Cerebellar nuclear complex (tissue), 1 donor: Measurements from ENCODE around the gene RGS19.

Source experiments
- DNase-seq, 2 experiments: peaks; one replicate each; lab custom pipeline; 2025; lab: John Stamatoyannopoulos, UW

Gene RGS19

DNA sequence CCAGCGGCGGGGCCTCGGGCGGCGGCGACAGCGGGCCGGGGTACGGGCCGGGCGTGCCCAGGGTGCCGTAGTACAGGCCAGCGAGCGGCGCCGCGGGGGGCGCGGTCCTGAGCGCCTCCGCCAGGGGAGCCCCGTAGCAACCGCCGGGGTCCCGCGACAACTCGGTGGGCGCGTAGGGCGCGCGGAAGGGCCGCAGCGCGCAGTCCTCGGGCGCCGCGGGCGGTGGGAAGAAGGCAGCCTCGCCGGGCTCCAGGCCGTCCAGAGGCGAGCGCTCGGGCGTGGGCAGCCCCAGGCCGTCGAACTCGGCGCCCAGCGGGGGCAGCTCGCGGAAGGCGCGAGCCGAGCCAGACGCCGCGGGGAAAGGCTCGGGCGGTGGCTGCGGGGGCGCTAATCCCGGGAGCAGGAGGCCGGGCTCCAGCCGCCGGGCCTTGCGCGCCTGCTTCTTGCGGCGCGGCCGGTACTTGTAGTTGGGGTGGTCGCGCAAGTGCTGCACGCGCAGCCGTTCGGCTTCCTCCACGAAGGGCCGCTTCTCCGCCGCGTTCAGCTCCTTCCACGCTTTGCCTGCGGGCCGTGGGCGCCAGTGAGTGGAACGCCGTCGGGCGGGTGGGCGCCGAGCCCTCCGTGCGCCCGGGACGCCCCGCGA, 30.8 kb downstream of the RGS19 start:
- DNase-seq: no peak

DNA sequence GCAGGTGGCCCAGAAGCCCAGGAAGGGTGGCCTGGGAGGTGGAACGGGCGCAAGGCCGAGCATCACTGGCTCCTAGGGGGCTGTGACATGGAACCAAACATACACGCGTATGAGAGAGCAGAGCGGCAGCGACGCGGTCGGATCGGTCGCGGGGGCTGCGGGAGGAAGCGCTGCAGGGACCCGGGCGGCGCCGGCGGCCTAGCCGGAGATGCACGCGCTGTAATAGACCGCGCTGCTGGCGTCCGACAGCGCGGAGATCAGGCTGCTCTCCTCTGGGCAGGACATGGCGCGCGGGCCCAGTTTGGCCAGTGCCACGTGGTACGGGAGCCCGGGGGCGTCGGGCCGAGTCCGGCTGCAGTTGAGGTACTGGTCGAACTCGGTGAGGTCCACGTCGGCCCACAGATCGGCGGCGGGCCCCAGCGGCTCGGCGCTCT, 31.3 kb downstream of the RGS19 start:
- no peak for DNase-seq

DNA sequence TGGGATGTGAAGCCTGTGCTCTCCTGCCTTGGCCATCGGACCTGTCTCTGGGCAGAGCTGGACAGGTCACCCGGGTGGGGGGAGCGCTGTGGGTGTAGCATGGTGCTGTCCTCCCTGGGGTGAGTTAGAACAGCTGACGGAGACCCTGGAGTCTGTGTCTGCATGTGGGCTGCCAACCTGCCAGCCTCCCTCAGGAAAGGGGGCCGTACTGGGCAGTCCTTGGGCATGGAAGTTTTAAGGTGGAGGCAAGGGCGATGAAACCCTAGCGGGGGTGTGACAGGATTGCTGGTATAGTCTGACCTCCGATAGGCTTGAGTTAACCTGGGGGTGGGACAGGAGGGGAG, 32.3 kb downstream of the RGS19 start:
- no peak for DNase-seq

DNA sequence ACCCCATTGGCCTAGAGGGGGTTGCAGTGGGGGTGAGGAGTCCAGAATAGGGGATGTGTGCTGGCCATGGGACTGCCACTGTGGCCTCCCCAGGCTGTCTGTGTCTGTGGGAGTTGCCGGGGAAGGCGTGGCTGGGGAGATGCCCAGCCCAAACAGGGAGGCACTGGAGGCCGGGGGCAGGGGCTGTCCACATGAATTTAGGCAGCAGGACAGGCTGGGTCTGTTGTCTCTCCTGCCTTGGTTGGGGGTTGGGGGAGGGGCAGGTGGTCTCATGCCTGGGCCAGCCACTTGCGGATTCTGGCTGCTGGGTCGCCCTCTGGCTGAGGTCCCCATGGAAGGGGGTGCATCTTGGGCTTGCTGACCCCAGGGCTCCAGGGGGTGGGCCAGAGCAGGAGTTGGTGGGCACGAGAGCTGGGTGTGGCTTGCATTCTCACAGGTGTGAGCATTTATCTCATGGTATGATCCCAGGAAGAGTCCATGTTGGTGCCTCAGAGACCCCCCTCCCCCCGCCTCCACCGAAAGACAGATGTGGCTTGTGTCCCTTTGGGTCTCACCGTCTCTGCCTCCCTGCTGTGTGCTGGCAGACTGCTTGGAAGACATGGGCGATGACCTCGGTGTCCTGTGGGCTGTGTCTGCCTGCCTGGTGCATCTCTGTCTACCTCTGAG, 33.8 kb downstream of the RGS19 start:
- no peak for DNase-seq

DNA sequence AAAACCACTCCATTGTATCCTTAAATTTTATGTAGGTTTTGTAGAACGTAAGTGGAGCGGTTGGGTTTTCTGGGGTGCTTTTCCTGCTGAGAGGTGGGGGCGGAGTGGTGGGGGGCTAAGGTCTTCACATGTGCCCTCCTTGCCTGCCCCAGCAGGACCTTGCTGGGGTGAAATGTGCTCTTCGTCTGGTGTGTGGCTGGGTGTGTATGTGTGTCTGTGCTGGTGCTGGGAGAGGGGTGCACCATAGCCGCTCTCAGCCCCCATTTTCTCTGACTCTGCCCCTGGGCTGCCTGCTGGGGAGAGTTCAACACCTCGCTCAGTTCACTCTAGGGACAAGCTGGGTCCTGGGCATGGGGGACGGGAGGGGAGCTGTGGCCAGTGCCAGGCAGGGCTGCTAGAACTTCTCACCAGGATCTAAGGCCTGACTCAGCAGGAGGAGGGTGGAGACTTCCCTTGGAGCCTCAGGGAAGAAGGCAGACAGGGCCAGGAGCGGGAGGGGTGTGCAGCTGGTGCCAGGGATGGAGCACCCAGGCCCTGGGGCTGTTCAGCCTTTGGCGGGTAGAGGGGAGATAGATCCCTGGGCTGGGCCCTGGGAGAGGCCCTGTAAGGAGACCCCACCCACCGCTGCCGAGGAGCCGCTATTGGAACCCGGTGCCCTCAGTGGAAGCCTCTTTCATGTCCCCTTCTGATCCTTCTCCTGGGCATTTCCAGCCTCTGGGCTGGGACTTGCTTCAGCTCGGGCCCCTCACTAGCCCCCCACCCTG, 34.7 kb downstream of the RGS19 start:
- DNase-seq: no peak

DNA sequence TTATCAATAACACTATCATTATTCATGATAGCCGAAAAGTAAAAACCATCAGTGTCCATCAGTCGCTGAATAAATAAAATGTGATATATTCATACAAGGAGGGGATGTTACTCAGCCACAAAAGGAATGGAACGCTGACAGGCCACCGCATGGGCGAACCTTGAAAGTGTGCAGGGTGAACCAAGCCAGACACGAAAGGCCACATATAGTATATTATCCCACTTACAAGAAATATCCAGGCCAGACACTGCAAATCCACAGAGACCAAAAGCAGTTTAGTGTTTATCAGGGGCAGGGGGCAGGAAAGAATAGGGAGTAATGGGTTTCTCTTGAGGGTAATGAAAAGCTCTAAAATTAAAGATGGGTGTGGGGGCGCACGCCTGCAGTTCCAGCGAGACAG, 35.5 kb downstream of the RGS19 start:
- DNase-seq: no peak

DNA sequence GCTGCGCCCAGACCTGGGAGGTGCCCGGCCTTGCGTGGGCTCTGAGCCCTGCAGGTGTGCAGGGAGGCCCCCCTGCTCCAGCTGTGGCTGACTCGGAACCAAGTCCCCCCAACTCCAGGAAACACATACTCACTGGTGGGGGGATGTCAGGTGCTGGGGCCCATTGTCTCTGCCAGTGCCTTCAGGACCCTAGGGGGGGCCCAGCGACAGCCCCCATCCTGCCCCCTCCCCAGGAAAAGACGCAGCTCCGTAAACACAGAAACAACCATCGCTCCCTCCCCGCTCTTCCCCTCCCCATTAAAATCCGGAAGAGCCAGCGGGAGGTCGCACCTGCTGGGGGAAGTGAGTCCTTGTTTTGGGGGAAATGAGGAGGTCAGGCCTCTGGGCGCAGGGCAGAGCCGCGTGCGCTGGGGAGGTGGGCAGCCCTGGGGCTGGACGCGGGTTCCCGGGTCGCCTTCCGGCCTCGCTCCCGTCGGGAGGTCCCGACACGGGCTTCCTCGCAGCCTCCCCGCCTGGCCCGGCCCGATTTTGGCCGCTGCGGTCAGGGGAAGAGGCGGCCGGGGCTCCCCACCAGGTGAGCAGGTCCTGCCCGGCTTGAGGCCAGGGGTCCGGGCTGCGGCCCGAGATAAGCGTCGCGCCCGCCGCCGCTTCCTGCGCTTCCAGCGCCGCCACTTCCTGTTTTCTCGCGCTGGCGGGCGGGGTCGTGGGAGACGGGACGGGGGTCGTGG, 37.1 kb downstream of the RGS19 start:
- DNase-seq: no peak

DNA sequence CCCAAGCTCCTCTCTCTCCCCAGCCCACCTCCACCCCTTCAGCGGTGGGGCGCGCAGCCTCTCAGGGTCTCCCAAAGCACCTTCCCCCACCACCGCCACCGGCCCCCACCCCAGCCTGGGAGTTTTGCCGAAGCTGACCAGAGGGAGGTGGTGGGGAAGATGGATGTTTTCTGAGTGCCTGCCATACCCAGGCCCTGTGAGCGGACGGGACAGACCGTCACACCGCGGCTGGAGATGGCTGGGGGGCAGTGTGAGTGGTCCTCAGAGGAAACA, 37.6 kb downstream of the RGS19 start:
- DNase-seq: no peak

DNA sequence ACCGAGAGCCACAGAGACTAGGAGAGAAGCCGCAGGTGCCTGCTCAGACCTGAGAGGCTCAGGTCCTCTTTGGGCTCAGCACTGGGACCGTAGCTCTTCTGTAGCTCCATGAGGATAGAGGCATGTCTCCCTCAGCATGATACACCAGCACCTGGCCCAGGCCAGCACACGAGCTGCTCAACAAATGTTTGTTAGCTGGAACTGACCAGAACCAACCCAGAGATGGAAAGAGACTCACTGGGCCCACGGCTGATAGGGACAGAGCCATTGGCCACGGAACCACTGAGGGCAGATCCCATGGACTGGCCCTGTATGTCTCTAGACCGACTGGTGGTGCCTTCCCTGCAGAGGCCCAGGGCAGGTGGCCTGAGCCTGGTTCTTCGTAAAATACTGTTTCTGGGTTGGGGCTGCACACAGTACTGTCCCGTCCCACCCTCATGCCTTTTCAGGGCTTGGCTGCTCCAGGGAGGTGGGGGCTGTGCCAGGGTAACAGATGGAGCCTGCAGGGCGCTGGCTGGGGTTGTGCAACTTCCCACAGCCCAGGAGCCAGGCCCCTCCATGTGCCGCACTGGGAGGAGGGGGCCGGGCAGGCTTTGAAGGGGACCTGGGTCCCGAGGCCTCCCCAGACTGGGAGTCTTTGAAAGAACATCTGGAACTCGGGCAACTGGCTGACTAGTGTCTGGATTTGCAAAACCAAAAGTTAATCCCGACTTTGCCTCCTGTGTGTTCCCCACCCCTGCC, 38.1 kb downstream of the RGS19 start:
- DNase-seq: peak in 1 of 2 experiments; percentile 70

DNA sequence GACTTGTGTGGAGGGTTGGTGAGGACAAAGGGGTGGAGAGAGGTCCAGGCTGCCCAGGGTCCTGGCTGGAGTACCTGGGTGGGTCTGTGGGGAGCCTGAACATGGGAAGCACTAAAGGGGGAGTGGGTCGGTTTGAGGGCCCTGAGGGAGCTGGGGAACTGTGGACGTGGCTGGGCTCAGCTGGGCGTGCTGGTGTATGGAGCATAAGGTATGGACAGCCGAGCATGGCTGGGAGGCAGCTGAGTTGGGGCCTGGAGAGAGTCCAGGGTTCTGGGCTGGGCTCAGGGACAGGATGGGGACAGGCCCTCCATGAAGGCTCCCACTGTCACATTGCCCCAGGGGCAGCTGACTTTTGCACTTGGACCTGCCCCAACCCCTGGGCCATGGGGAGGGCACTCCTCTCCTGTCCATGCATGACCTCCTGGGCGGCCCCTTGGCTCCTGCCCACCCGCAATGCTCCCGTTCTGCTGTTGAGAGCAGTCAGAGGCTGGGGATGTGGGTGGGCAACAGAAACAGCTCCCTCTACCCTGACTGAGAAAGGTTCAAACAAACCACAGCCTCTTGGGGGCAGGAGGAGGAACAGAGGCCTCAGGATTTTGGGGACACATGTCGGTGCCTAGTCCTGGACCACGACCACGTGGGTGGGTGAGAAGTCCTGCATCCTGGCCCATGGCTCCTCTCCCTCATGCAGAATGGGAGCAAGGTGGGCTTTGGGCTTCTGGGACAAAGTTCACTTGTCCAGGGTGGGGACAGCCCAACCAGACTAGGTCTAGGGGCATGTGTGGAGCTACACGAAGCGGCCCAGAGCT, 38.9 kb downstream of the RGS19 start:
- no peak for DNase-seq

DNA sequence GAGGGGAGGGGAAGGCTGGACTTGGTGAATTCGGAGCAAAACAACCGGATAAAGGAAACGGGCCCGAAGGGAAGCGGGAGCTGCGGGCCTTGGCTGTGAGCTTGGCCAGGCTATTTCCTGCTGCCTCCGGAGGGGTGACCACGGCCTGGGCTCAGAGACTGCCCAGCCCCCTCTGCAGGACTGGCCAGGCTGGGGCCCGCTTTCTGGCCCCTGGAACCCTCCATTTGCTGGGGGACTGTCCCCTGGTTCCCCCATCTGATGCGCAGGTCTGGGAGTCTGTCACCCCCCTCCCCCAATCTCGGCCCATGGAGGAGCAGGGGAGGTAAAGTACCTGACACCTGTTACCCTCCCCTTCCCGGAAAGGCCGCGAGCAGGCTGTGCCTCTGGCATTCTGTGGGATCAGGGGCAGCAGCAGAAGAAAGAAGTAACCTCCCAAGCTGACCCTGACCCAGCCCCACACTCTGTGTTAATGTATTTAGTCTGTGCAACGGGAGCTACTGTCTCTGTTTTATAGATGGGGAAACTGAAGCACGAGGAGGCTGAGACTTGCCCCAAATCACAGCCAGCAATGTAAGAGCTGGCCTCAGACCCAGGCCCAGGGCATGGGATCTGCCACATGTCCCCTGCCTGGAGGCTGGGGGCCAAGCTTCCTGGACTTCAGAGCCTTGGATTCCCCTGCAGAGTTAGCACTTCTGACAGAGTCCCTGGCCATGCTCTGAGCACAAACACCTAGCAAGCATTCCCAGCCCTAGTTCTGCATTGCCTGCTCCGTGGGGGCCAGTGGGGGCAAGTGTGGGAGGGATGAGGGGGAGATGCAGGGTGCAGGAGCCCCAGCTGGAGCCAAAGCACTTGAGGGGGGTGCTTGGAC, 39.8 kb downstream of the RGS19 start:
- DNase-seq: no peak

DNA sequence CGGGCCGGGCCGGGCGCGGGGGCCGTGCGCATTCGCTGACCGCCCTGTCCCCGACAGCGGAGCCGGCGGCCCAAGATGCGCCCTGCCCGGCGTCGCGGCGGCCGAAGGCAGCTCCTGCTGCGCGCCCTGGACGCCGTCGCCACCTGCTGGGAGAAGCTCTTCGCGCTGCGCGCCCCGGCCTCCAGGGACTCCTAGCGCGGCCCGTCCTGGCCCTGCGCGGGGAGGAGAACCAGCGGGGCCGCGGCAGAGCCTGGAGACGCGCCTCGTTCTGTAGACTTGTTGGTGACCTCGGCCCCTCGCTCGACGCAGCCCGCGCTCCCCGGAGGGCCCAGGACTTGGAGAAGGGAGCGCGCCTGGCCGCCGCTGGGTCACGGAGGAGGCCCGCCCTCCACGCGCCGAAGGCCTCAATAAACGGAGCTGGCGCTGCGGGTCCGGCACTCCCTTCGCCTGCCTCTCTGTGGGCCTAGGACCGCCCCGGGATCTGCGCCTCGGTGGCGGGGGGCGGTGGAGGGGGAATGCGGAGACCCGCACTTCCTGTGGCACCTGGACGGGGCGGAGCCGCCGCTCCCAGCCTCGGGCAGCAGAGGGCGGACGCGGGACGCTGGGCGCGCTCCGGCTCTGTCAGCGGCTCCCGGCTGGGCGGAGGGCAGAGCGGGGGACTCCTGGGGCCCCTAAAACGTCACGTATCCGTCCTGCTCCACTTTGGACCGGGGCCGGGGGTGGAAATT, 40.6 kb downstream of the RGS19 start:
- no peak for DNase-seq

DNA sequence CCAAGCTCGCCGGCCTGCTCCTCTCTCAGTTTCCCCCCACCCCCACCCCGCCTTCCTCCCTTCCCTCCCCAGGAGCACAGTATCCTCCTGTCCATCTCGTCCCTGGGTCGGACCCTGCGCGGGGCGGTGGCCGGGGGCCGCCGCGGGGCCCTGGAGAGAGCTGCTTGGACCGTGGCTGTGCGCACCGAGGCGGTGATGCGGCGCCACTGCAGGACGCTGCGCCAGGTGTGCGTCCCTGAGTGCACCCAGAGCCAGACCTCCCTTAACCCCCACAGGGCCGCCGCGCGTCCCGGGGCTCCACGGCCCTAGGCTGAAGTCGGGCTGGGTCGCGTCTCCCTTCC, 41.1 kb downstream of the RGS19 start:
- DNase-seq: no peak

DNA sequence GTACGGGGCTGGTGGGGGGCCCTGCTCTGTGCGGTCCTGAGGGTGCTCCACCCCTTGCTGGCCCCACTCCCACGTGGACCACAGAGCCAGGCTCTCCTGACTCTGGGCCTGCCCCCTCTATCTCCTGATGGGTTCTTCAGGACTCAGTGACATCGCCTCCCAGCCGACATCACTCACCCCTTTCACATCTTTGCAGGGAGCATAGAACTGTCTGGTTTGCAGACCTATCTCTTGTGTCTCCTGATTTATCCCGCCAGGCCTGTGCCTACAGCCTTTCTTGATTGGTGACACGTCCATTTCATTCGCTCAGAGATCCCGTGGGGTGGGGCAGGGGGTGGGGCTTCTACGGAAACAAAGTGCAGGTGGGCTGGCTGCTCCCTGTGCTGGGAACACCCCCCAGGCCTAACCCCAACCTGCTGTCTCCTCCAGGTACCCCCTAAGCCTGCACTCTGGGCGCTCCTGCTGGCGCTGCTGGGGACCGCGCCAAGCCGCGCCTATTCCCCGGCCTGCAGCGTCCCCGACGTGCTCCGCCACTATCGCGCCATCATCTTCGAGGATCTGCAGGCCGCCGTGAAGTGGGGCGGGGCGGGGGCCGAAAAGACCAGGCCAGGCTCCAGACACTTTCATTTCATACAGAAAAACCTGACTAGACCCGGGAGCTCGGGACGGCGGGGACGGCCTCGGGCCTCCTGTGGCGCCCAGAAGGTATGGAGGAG, 41.7 kb downstream of the RGS19 start:
- DNase-seq: no peak

DNA sequence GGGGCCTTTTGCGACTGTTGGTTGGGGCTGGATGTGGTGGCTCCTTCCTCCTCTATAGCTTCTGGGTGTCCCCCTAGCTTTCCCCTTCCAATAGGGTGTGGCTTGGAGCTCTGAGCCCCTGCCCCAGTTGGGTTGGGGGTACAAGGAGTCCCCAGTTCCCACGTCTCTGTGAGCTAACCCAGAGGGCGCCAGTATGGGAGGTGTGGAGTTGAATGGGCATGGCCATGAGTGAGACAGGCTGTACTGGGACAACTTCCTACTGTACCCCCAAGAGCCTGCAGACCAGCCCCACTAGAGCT, 42.2 kb downstream of the RGS19 start:
- DNase-seq: no peak

DNA sequence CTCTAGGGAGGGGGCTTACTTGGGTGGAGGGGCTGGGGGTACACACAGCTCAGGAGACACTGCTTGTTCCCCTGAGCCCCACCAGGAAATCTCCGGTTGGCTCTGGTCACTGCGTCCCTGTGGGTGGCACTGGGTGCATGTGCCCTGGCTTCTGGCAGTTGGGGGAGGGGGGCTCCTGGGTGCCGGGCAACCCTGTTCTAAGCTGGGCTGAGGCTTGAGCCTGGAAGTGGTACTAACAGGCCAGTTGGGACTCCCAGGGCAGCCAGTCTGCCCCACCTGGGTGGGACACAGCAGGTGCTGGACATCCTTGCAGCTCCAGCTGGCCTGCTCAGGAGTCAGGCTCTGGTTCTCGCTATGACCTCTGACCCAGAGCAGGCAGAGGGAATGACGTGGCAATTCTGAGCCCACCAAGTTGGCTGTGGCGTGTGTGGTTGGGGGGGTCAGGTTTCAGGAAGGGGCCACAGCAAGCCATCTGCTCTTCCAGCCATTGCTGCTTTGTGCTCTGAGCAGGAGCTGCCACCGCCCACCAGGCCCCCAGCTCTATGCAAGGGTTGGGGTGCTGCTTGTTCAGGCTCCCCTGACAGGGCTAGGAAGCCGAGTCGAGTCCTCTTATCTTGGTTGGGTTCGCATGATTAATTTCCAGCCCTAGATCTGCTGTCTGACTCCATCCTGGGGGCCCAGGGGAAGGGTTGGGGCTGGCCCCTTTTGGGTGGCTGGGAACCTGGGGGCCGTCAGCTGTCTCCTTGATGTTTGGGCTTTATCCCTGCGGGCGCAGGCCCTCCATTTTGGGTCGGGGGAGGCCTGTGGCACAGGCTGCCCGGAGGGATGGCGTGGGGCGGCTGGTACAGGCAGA, 42.7 kb downstream of the RGS19 start:
- no peak for DNase-seq

DNA sequence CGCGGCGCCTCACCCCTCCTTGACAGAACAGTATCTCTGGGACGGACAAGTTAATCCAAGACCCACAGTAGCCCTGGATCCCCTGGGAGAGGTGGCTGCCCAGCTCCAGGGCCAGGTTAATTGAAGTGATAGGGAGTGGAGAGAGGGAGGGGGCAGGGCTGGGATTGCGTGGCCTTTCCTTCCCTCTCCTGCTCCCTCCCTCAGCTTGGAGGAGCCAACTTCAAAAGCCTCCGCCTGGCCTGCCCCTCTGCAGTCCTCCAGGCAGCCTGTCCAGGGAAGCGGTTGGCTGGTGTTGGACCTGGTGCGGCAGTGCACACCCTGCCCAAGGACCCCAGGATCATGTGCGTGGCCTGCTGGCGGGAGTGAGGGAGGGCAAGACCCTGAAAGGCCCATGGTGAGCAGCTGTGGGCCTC, 43.4 kb downstream of the RGS19 start, which contains the start of gene C20orf204:
Gene C20orf204, plus strand, starts transcription at position 250 of the 413 bp plus-strand sequence. Its CDS starts 142 bp downstream, at position 392.
- no peak for DNase-seq
